ENCODE data around the gene SCAMP3.
"Not testable (repeated sequence)": the region's sequence is repeated elsewhere in the genome, so short reads cannot be mapped to it uniquely, and the experiment has no call there.

SCAMP3 gene

DNA sequence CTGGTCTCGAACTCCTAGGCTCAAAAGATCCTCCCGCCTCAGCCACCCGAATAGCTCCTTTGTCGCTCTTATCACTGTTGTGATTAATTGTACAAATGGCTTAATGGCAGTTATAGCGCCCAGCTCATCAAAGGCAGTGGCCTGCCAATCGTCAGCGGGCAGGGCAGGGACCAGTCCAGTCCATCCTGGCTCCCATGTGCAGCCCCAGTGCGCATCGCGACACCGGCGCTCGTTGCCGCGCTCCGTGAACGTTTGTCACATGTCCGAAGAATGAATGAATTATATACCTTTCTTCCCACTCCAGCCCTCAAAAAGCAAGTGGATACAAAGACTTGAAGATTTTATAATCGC lies 35.3 kb downstream of the SCAMP3 start:
- DNase-seq: peak; percentile 45

DNA sequence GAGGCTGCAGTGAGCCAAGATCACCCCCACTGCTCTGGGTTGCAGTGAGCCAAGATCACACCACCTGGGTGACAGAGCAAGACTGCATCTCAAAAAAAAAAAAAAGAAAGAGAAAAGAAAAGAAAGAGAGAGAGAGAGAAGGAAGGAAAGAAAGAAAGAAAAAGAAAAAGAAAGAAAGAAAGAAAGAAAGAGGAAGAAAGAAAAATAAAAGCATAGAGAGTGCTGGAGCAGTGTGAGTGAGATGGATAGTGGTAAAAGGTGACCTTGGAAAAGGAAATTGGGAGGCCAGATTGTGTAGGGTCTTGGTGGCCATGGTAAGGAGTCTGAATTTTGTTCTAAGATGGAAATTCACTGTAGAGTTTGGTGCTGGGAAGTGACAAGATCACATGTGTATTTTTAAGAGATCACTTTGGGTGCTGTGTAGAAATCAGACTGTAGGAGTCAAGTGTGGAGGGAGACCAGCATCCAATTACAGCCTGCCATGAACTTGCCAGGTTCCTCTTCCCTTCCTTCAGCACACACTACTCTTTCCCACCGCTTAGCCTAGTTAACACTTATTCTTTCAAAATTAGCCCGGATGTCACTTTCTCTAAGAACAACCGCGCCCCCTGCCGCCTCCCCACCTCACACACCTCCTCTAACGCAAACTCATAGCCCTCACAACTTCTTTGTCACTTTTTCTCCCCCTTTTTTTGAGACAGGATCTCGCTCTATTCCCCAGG lies 35.8 kb downstream of the SCAMP3 start:
- DNase-seq: peak; percentile 90

DNA sequence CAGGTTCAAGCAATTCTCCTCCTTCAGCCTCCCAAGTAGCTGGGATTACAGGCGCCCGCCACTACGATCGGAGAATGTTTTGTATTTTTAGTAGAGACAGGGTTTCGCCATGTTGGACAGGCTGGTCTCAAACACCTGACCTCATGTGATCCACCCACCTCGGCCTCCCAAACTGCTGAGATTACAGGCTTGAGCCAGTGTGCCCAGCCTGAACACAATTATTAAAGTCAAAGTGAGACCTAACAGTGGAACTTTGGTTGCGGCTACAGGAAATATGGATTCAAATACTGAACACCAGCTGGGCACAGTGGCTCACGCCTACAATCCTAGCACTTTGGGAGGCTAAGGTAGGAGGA lies 36.8 kb downstream of the SCAMP3 start:
- DNase-seq: not testable (repeated sequence)

DNA sequence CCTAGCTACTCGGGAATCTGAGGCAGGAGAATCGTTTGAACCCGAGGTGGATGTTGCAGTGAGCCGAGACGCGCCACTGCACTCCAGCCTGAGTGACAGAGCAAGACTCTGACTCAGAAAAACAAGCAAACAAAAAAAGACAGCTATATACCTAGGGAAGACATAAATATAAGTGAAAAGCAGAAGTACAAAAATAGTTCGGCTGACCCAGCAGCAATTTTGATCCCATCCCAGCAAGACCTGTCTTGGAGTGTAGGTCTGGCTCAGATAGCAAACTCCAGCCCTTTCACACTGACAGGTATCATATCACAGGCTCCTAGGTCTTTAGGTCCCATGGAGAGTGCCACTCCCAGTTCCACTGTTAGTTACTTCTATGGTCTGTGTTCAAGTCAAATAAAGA lies 39.1 kb downstream of the SCAMP3 start:
- no peak for DNase-seq

DNA sequence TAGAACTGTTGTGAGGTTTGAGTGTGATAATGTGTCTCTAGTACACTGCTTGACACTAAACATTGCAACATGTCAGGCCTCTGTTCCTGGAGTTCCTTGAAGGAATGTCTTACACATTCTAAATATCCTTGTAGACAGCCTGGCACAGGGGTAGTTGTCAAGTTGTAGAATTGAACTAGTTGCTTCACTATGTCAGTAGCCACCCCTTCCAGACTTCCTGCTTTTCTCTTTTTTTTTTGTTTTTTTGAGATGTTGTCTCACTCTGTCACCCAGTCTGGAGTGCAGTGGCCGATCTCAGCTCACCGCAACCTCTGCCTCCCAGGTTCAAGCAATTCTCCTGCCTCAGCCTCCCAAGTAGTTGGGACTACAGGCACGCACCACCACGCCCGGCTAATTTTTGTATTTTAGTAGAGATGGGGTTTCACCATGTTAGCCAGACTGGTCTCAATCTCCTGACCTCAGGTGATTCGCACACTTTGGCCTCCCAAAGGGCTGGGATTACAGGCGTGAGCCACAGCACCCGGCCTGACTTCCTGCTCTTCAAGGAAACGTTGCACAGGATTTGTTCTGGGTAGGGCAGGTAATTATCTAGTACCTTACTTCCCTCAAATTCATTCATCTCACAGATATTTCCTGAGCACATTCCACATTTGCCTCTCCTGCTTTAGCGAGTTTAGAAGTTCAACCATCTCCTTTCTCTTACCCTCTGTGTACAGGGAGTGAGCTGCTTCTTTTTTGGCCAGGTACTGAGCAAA lies 41.8 kb downstream of the SCAMP3 start:
- DNase-seq: not testable (repeated sequence)

DNA sequence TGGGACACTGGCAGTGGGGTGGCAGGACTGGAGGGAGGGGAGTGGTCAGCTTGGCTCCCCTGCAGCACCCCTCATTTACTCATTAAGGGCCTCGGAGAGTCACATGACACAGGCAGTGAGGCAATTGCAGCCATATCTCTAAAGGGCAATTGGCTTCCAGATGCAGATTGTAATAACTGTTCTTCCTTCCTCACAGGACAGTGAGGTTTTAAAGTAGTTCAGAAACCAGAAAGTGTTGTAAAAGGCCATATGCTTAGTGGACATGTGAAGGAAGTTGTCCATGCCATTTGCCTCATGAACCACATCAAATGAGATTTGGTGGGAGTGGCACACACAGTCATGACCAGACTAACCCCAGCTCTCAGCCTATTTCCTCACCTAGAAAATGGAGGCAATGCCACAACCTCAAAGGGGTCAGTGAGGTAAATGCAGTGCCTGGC lies 42.5 kb downstream of the SCAMP3 start:
- no peak for DNase-seq

DNA sequence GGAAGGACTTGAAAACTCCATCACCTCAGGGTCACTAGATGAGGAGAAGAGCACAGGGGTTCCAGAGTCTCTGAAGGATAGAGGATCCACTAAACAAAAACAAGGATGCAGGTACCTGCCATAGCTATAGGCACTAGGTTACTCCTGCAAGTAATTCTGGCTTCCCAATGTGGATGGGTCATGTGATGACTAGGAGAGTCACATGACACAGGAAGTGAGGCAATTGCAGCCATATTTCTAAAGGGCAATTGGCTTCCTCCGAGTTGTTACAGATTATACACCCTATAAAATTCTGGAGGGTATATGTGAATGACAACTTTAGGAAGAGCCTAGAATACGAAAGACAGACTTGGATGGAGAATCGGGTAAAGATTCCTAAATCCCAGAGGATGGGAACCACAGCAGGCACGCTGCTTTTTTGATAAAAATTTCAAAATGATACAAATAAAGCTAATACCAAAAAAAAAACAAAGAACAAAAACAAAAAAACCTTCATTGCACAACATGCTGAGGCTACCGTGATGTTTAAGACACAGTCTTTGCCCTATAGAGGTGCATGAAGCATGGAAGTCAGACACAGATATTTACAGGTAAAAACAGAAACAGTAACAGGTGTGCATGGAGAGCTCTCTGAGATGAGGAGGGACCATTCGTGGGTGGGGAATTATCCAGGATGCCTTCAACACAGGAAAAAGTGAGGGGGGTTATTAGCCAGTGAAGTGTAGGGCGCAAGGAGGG lies 43.1 kb downstream of the SCAMP3 start:
- DNase-seq: peak; percentile 21

DNA sequence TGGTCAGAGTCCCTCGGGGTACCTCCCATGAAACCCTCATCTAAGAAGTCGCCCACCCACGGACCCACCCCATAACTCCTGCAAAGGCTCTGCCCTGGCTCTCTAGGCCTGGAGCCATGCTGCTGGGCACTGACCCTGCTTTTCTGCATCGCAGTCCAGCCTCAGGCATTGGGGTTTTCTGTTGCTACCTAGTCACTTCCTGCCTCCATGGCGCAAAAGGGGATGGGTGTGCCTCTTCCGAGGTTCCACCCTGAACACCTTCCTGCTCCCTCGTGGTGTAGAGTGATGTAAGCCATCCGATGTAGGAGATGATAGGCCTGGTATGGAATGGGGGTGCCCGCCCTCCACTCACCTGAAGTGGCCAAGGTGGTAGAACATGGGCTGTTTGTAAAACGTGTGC lies 47.5 kb downstream of the SCAMP3 start:
- DNase-seq: not testable (repeated sequence)

DNA sequence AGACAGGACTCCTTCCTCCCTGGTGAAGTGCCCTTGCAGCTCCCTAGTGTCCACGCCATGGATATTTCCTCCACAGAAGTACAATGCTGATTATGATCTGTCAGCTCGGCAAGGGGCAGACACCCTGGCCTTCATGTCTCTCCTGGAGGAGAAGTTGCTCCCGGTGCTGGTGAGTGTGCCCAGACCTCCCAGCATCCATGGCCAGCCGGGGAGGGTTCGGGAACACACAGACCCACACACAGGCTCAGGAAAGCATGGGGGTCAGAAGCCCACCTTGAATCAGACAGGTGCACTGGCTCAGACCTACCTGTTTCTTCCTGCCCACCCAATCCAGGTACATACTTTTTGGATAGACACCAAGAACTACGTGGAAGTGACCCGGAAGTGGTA lies 50.1 kb downstream of the SCAMP3 start:
- not testable (repeated sequence) for DNase-seq

DNA sequence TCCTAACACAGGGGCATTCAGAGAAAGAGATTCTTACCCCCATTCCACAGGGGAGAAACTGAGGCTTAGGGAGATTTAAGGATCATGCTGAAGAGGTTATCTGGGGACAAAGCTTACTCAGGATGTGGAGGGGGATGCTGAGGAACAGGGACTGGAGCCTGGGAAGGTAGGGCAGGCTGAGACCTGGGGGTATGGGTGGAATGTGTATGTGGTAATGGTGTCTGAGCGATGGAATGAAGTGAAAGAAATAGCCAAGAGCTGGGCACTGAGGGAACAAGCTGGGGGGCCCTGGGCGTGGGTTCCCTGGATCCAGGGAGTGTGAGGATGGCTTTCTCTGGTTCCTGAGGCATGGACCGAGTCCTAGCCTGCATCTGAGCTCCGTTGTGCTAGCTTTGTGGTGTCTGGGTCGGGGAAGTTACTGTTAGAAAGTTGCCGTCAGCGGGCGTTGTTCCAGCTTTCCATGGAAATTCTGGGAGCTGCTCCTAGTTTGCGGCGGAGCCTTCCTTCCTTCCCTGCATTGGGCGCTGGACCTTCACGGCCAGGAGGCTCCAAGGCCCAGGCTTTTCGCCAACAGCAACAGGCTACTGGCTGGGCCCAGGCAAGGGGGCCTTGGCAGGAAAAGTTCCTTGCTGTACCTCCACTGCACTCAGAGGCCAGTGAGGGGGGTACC lies 50.6 kb downstream of the SCAMP3 start:
- not testable (repeated sequence) for DNase-seq

DNA sequence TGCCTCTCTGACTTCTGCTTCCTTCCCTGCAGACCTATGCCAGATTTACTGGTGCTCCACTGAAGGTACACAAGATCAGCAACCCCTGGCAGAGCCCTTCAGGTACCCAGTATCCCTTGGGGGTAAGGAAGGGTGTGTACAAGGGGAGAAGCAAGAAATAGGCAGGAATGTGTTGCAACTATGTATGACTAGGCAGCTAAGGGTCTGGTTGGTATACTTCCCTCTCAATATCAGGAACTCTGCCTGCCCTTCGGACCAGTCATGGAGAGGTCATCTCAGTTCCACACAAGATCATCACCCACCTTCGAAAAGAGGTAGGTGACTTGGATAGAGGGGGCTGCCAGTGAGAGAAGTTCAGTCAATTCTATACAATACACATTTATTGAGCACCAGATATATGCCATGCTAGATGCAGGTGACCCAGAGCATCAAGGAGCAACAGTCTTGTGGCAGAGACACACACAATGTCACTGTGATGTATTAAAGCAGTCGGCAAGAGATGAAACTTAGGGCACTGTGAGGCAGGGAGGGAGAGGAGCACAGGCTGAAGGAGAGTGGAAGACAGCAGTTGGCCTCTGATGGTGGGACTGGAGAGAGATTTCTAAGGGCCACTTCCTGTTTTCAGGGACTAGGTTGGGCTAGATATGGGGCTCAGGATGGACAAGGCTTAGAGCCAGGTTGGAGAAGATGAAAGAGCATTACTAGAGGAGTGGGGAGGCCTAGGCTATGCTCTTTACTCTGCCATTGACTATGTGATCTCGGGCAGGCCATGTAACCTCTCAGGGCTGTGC lies 51.7 kb downstream of the SCAMP3 start:
- DNase-seq: no peak

DNA sequence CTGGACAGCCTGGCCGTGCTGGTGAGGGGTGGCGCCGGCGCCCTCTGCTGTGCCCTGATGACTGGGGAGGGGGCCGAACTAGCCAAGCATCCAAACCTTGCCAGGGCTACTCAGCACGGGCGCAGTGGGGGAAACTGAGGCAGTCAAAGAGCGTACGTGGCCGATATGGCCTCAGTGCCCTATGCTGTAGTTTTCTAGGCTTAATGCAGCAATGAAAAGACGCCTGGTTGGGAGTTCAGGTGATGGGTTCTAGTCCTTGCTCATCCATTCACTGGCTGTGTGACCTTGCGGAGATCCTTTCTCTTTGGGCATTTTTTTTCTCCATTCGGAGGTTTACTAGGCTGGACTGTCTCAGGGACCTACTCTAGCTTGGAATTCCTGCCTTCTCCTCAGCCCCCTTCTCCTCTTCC lies 52.8 kb downstream of the SCAMP3 start:
- DNase-seq: no peak

DNA sequence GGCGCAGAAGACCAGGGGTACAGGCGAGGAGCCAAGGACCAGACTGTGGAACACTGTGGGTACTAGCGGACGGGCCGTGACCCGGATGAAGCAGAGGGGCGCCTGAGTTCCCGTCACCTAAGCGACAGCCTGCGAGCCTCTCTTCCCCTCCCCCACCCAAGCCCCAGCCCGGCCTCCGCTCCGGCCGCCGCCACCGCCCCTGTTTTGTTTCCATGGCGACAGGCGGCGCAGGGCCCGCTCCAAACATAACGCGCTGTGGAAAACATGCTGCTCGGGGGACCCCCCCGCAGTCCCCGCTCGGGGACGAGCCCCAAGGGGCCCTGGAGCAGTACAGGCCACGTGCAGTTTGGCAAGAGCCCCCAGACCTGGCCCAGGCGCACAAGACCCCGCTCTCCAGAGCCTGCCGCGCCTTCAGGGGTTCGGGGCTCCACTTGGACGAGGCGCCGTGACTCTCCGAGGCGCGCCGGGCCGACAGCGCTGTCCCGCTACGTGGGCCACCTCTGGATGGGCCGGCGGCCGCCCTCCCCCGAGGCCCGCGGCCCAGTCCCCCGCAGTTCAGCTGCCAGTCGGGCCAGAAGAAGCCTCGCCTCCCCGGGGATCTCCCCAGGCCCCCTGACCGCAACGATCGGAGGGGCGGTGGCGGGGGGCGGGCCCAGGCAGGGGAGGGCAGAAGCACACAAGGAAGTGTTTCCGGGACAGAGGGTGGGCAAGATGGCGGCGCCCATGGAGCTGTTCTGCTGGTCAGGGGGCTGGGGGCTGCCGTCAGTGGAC lies 53.4 kb downstream of the SCAMP3 start, which contains the start of gene MTX1:
TSS of gene MTX1 (plus strand) at position 155 of the 771 bp plus-strand sequence. CDS start at position 265, 110 bp downstream.
- peak; percentile 88 for DNase-seq

DNA sequence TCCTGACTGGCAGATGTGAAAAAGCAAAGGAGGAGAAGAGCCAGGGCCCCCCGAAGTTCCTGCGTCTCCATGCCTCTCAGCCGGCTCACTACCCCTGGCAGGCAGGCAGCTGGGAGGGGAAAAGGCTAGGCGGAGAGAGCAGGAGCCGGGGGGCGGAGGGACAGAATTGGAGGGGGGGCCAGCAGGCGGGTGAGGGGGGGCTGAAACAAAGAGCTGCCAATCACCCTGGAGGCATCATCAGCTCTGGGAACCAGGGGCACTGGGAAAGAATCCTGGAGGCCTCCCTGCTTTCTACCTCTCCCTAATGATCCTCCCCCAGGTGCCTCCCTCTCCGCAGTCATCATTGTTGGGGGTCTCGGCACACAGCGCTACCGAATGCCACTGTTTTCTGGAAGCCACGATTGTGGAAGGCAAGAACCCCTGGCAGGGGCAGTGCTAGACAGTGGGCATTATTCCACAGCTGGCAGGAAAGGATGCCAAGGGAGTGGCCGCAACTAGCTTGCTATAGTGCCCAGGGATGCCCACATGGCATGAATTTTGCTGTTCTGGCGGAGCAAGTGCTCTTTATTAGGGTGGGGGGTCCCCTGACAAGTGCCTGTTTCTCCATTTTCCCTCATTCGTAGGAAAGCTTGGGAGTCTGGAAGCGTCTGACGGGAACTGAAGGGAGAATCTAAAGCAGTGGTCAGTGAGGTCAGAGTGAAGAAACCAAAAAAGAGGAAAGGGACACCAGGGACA lies 54.2 kb downstream of the SCAMP3 start, which contains the start of gene THBS3:
TSS of gene THBS3 (minus strand) at position 92 of the 735 bp plus-strand sequence. CDS start at position 71, 21 bp downstream.
- DNase-seq: no peak

DNA sequence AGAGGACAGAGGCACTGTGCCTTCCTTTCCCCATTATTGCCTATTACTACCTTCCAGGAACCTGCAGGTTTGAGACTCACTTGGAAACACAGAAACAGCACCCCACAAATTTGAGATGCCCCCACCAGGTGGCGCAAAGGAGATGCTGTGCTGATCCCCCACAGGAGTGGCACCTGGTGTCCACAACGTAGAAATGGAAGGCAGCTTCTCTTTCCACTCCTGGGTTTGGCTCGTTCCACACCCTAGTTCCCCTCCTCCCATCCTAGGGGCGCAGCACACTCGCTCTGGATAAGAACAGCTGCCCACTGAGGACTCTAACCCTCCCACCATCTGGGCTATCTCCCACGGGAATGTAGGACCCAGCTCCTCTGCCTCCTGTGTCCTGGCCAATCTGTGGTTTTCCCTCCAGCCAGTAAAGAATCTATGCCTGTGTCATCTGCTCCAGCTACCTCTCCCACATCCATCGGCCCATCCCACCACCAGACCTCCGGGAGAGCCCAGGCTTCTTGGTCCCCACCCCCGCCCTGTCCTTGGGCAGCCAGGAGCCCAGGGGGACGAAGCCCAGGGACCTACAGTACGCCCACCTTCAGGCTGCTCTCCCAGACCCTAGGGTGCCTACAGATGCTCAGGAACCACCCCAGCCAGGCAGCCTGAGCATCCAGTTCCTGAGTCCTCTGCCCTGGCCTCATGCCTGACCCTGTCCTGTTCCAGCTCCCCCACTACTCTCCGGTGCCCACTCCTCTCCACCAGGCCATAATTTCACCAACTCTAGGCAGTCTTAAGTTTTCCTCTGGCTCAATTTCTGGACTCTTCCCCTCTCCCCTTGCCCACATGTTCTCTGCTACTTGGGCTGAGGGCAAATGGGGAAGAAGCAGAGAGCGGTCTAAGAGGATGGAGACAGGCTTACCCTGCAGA lies 55.0 kb downstream of the SCAMP3 start:
- DNase-seq: peak; percentile 94

All from CD4-positive, alpha-beta T cell treated with Interleukin-17A for 4 hours (primary cell).